ENCODE results near the gene TGFB1.
A peak's percentile ranks its signal among the peaks of the same experiment; 100 is the strongest.

The TGFB1 gene

DNA sequence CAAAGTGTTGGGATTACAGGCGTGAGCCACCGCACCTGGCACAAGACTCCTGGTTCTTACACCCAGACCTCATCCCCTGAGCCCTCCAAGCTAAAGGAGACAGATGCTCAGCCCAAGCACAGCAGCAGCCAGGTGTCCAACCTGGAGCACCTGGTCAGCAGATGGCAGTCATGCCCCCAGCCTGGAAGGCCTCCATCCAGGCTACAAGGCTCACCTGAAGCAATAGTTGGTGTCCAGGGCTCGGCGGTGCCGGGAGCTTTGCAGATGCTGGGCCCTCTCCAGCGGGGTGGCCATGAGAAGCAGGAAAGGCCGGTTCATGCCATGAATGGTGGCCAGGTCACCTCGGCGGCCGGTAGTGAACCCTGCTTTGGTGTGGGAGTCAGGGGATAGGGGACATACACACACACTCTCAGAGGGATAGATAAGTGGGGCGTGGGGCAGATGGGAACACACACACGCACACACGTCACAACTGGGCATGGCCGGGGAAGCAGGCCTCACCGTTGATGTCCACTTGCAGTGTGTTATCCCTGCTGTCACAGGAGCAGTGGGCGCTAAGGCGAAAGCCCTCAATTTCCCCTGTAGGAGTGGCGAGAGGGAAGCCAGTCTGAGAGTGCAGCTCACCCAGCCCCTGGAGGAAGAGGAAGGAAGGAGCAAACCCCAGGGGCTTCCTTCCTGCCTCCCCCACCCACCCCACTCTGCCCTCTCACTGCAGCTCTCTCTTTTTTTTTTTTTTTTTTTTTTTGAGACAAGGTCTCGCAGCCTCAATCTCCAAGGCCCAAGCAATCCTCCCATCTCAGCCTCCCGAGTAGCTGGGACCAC is 11.8 kb downstream of the TGFB1 start:
- DNase-seq: peak in 2 of 3 donors; percentile 51 to 58

DNA sequence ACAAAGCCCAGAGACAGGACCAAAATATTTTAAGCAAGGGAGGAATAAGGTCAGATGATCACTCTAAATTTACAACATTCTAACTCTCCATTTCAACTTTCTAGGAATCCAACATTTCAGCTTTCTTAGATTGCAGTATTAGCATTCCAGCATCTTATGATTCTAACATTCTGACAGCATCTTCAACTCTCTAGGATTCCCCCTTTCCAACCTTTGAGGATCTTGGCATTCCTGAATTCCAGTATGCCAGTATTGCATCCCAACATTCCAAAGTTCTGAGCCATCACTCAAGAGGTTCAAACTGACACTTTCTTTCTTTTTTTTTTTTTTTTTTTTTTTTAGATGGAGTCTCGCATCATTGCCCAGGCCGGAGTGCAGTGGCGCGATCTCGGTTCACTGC is 13.8 kb downstream of the TGFB1 start:
- DNase-seq: no peak

DNA sequence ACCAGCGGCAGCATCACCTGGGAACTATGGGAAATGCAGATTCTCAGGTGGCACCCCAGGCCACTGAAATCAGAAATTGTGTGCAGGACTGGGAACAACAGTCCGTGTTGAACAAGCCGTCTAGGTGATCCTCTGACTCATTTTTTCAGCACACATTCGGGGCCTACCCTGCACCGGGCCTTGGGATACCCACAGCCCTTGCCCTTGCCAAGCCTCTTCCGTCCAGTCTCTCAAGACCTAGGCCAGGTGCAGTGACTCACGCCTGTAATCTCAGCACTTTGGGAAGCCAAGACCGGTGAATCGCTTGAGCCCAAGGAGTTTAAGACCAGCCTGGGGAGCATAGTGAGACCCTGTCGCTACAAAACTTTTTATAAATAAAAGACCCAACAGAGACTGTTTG is 18.3 kb downstream of the TGFB1 start:
- DNase-seq: no peak

DNA sequence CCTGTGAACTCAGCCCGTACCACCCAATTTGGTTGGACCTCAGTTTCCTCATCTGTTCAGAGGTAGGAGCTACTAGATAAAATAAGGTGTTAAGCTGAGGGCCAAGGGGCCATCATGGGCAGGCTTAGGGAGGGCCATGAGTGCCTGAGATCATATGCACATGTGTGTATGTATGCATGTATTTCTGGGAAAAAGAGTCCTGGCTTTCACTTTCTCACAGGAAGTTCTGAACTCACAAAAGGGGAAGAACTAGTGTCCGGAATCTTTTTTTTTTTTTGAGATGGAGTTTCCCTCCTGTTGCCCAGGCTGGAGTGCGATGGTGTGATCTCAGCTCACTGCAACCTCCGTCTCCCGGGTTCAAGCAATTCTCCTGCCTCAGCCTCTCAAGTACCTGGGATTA is 18.9 kb downstream of the TGFB1 start:
- peak; percentile 84 to 97 (median 93) for DNase-seq

DNA sequence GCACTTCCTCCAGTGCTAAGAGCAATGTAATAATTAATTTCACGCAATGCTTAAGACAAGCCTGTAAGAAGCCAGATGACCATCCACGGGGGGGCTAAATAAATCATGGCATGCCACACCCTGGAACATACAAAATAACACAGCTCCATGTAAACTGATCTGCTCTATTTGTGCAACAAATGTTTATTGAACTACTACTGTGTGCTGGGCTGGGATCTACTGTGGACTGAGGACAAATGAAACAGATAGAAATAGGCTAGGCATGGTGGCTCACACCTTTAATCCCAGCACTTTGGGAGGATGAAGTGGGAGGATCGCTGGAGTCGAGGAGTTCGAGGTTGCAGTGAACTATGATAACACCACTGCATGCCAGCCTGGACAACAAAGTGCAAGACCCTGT is 21.3 kb downstream of the TGFB1 start:
- DNase-seq: no peak

DNA sequence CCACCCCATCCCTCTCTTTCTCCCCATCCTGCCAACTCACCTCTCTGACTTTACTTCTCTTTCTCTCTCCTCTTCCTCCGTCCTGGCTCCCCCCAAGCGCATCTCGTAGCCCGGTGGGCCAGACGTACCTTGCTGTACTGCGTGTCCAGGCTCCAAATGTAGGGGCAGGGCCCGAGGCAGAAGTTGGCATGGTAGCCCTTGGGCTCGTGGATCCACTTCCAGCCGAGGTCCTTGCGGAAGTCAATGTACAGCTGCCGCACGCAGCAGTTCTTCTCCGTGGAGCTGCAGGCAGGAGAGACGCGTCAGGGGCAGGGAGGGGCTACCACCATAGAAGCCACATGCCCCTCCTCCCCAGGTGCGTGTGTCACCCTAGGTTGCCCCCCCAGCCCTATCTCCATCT is 21.7 kb downstream of the TGFB1 start:
- DNase-seq: no peak

DNA sequence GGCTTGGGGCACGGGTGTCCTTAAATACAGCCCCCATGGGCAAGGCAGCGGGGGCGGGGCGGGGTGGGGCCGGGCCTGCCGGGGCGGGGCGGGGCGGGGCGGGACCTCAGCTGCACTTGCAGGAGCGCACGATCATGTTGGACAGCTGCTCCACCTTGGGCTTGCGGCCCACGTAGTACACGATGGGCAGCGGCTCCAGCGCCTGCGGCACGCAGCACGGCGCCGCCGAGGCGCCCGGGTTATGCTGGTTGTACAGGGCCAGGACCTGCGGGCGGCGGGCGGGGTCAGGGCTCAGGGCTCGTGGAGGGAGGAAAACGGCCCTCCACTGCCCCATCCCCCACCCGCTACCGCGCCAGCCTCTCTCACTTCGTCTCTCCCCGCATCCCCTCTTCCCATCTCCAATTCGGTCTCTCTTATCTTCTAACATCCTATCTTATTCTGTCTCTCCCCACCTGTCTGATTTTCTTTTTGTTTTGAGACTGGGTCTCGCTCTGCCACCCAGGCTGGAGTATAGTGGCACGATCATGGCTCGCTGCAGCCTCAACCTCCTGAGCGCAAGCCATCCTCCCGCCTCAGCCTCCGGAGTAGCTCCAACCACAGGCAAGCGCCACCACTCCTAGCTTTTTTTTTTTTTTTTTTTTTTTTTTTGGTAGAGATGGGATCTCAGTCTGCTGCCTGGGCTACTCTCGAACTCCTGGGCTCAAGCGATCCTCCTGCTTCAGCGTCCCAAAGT is 22.6 kb downstream of the TGFB1 start:
- DNase-seq: no peak

DNA sequence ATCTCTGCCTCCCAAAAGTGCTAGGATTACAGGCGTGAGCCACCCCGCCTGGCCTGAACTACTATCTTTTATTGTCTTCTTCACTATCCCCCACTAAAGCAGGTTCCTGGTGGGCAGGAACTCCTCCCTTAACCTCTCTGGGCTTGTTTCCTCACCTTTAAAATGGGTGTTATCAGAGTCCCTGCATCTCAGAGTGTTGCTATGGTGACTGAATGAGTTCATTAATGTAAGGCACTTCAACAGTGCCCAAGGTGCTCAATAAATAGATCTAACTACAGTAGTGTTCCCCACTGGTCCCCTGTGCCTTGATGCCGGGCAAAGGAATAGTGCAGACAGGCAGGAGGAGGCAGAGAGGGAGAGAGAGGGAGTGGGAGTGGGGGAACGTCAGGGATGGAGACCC is 23.2 kb downstream of the TGFB1 start:
- DNase-seq: no peak

DNA sequence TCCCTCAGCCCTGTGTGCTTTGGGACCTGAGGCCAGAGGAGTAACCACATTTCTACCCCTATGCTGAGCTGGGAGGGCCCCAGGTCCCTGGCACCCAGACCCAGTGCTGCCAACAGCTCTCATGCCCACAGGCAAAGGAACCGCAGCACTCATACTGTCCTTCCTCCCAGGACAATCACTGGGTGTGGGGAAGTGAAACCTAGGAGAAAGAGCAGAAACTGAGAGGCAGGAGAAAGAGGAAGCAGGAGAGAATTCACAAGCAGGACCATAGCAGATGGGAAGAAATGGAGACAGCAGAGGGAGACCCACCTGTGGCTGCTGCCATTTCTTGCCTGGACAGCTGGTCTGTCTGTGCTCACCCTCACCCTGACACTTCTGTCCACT is 24.9 kb downstream of the TGFB1 start:
- peak; percentile 88 to 91 (median 88) for DNase-seq

DNA sequence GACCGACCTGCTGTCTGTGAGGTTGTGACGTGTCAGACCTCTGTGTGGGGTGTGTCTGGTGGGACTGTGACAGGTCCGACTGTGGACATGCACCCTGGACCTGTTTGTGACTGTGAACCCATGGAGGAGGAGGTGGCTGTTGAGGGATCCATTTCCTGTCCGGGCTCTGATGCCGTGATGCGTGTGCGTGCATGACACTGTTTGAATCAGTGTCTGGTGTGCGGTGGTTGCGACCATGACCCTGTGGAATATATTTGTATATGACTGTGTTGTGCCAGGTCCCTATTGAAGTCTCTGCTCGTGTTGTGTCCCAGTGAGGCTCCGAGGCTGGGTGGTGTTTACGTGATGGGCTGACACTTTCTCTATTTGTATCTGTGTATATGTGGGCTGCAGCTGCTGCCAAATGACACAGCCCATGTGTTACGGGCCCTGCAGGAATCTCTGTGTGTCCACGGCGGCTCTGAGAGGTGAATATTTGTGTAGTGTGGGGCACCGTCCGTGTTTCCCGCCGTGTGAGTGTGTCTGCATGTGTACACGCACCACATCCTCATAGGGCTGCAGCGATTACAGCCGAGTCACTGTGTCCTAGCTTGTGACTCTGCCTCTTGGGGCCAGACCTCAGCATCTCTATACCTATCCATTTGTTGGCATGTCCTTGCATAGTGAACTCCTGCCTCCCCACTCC is 25.4 kb downstream of the TGFB1 start:
- DNase-seq: peak; percentile 51 to 69 (median 63)

DNA sequence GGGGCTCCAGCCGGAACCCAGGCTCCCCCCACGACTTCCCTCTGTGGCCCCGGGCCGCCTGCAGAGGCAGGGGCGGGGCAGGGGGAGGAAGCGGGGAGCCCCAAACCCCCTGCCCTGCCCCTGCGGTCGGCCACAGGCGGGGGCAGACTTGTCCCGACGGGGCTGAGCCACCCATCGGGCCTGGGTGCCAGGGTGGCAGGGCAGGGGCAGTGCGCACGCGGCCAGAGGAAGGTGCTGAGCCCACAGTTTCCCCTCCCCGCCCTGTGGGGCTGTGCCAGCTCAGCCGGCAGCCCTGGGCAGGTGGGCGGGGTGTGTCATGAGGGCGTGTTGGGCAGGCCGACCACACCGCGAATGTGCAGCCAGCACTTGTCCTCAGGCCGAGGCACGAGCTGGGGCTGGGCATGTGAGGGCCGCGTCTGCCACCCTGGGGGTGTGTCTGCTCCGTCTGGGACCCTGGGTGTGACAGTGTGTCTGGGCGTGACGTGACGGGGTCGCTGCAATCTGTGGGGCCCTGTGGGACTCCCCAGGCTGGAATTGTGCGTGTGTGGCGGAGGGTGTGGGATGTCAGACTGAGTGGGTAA is 26.1 kb downstream of the TGFB1 start:
- peak; percentile 90 to 94 (median 92) for DNase-seq

DNA sequence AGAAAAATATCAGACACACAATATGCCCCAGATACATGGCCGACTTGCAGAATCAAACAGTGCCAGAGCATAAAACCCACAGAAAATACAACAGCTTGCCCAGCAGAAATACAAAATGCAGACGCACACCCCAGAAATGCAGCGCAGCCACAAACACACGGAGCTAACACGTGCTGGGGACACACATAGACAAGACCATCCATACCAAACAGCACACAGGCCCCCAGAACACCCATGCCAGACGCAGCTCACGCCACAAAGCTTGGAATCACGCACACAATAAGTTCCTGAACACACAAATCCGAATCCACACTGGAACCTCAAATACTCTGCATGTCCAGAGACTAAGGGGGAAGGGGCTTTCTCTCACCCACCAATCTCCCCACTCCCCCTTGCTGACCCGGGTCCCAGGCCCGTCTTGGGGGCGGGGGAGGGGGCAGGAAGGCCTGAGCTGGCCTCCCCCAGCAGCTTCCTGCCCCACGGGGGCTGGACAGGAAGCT is 26.6 kb downstream of the TGFB1 start:
- peak in 2 of 3 donors; percentile 19 to 27 for DNase-seq

DNA sequence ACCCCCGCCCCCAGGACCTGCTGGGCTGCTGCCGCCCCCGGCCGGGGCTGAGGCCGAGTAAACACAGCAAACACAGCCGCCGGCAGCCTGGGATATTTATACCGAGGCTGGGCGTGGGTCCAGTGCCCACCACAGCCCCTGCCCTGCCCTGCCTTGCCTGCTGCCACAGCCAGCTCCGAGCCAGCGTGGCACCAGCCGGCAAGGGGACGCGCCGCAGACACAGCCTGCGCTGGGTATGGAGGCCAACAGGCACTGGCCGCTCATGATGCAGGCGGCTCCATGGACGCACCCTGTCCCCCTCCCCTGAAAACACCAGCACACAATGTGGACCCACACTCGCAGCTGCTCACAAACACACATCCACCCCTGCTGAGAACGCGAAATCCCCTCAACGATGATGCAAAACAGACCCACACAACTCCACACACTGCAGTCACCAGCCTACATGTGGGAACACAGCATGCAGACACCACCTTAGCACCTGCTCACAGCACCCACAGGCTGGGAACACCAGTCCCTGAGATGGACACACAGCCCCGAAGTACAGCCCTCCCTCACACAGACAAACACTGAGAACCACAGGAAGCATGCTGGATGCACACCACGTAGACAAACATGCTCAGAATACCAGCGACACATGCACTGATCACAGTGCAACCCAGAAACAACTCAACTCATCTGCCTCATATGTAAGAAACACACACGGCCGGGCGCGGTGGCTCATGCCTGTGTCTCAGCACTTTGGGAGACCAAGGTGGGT is 27.6 kb downstream of the TGFB1 start:
- peak in 2 of 3 donors; percentile 30 to 31 for DNase-seq

DNA sequence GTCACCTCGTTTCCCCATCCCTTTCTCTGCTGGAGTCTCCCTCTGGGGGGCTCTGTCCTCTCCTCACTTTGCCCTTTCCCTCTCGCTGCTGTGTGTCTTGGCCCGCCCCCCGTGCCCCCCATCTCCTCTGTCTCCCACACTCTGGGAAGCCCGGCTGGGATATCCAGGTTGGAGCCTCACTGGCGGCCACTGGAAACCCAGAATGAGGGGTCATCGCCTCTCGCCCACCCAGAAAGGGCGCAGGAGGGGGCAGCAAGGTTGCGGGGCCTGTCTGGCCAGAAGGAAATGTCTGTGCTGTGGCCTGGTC is 28.1 kb downstream of the TGFB1 start:
- no peak for DNase-seq

DNA sequence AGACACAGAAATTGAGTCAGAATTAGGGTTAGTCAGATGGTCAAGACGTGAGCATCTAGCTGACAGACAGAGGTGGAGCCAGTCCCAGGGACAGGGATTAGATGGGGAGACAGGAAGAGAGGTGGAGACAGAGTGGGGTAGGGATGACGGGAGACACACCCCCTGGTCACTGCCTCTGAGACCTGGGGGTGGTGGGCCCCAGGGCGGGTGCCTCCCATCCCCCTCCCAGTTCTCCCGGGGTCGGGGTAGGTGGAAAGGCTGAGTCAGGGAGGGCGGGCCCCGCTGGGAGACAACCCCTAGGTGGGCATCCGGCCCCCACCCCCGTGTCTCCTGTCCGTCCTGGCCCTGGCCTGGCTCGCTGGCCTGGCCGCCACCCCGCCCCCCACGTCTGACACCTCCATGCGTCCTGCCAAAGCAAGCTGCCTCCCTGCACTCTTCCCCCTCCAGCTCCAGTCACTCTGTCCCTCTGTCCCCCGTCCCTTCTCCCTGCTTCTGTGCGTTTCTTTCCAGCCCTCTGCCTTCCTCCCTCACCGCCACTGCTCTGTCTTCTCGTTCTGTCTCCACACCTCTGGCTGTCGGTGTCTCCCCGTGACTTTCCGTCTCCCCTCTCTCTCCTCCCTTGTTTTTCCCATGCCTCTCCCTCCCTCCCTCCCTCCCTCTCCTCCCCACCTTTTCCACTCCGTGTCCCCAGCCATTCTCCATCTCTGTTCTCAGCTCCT is 28.6 kb downstream of the TGFB1 start:
- peak in 2 of 3 donors; percentile 47 to 49 for DNase-seq

DNA sequence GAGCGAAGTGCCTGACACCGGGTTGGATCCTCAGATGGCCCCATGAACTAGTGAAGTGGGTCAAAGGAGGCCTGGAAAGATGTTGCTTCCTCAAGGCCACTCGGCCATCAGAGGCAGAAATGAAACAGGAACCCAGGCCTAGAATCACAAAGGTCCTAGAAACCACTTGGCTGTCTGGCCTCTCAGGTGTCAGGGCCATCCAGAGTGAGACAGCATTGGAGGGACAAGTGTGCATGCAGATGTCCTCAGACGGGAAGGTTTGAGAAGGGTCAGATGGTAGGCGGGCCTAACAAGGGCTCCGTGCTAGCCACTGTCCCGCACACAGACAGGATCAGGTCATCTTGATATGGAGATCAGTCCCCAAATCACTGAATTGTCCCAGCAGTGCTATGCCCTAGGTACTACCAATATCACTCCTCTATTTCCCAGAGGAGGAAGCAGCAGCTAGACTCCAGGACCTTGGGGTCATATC is 29.5 kb downstream of the TGFB1 start:
- DNase-seq: peak; percentile 54 to 60 (median 54)

DNA sequence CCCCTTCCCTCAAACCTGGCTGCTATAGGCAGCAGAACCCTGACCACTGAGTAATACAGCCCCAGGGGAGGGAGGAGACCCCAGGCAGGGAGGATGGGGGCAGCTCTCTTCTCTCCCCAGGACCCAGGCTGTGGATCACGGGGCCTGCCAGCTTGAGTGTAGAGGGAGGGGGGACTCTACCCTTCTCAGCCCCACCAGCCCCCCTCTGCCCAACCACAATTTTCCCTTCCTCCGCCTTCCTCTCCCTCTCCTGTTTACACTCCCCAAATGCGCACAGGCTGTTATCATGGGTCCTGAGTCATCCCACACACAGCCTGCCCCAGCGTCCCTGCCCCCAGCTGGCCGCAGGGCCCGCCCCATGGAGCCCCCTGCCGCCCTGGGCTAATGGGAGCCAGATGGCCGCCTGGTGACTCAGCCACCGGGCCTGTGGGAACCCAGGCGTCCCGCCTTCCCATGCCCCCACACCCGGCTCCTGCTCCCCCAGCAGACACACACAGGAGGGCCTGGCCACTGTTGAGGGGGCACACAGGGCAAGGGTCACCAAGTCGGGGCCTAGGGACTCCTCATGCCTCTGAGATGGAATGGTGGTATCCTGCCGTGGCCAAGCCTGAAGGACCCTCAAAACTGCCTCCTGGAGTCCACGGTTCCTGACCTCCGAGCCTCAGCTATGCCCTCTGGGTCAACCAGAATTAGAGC is 30.1 kb downstream of the TGFB1 start:
- DNase-seq: peak; percentile 58 to 74 (median 61)

DNA sequence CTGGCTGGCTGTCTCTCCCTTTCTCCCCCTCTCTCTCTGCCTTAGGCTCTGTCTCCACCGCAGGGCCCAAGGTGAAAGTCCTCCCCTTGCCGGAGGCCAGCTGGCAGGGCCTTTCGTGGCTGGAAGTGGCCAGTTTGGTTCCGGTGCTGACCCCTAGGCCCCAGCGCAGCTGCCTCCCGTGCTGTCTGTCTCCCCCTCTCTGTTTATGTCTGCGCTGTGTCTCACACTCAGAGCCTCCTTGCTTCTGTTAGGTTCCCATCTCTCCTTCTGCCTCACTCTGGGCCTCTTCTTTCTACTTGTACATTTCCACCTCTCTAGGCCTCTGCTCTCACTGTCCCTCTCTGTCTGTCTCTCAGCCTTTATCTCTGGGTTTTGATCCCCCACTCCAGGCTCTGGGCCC is 30.7 kb downstream of the TGFB1 start:
- no peak for DNase-seq

DNA sequence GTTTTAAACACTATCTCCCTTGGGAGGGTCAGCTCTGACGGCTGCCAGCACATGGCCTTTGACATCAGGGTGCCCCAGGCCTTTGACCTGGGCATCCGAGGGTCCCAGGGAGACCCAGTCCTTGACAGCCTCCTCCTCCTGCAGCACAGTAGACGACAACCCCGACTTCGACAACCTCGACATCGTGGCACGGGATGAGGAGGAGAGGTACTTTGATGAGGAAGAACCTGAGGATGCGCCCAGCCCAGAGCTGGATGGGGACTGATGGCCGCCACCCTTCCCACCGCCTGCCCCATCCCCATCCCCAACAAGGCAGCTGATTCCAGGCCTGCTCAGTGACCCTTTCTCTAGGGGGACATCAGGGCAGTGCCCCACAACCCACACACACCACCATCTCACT is 31.3 kb downstream of the TGFB1 start:
- no peak for DNase-seq

DNA sequence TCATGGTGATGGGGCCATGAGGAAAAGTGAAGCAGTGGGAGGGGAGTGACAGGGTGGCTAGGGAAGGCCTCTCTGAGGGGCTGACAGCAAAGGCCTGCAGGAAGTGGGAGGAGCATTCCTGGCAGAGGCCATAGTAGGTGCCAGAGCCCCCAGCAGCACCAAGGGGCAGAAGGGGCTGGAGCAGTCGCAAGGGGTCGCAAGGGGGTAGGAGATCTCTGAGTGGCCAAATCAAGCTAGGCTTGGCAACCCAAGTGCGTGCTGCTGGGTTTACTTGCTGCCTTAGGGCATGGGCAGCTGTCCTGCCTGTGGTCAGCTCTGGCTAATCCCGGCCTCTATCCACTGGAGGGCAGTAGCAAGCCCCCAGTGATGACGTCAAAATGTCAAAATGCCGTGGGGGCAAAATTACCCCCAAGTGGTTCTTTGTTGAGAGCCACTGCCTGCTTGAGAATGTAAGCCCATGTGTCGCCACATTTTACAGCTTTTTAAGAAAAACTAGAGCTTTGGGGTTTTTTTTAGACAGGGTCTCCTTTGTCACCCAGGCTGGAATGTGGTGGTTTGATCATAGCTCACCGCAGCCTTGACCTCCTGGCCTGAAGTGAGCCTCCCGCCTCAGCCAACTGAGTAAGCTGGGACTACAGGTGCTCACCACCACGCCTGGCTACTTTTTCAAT is 32.0 kb downstream of the TGFB1 start:
- DNase-seq: peak; percentile 65 to 69 (median 68)
